ENCODE results near the gene MACF1. TPM values are rescaled to one million over a fixed set of nuclear protein-coding genes. Genes with fewer than 3 reads are reported as not detected.
A peak's percentile ranks its signal among the peaks of the same experiment; 100 is the strongest.
"Not testable (repeated sequence)": the region's sequence is repeated elsewhere in the genome, so short reads cannot be mapped to it uniquely, and the experiment has no call there.

MACF1 gene
- total RNA-seq, 1 experiment from 2014 or later = 265 TPM

- TF ChIP-seq CTCF (conservative IDR thresholded peaks at IDR 0.05; ENCODE audit: low read depth, low read length) = no peak
- H3K27ac ChIP-seq (ENCODE audit: low read depth, low read length, poor library complexity, severe bottlenecking) = no peak overlapping the region
- intact Hi-C loops (cut with micrococcal nuclease; ENCODE audit: unreplicated experiment) = loop anchor here (5.0 kb wide), 1 partner anchor 213 kb away; no protein-coding TSS in a partner anchor
- no peaks in the 10 kb centered on the region for H3K4me1 ChIP-seq (ENCODE audit: insufficient read depth, low read length, poor library complexity, severe bottlenecking)
- BruUV-seq (replicated peaks) = no TSS peak
- H3K36me3 ChIP-seq (ENCODE audit: insufficient read depth, low read length, poor library complexity, severe bottlenecking) = no peaks in the 10 kb centered on the region
- ChIA-PET CTCF (no interaction called here), POLR2A (ENCODE audit: low non-redundant PET) (no interaction called here)
- no peaks in the 10 kb centered on the region for H3K9me3 ChIP-seq (ENCODE audit: low read depth, low read length, poor library complexity, severe bottlenecking)
- H3K4me3 ChIP-seq (ENCODE audit: low read depth, low read length, poor library complexity, severe bottlenecking) = no peak overlapping the region
- no peaks in the 10 kb centered on the region for H3K27me3 ChIP-seq (replicated peaks; ENCODE audit: insufficient read depth, low read depth, low read length, poor library complexity)
- no peak for DNase-seq (ENCODE audit: low spot score)
Observed at GRCh38 chr1:39508857-39509305, 304.4 kb downstream of the MACF1 start.

DNA sequence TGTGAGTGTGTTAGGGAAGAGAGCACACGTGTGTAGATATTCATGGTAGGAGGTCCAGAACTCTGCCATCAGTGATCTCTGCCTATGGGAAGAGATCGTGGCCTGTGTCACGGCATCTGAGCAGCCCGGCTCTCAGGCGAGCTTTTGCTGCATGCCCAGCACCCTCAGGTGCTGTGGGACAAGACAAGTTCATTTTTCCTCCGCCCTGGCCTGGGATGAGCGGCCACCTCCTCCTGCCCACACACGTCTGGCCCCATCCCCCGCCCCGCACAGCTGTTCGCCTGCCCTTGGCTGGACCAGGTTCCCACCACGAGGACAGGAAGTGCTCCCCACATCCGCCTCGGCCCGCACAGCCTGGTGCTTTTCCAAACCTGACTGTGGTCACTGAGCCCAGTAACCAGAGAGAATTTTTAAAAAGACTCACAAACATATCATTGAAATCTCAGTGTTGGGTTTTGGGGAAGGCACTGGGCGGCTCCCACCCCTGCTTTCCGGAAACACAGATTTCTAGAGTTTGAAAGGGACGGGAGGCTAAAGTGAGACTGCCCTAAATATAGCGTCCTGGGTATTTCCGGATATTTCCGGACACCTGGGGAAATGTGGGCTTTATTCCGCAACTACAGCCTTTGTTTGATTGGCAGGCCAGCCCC is 305.0 kb downstream of the MACF1 start:
- ChIA-PET POLR2A (ENCODE audit: low non-redundant PET) (no interaction called here), CTCF (no interaction called here)
- peaks cover under 1% of the 10 kb centered on the region for H3K27me3 ChIP-seq (replicated peaks; ENCODE audit: insufficient read depth, low read depth, low read length, poor library complexity)
- no peak overlapping the region for H3K4me3 ChIP-seq (ENCODE audit: low read depth, low read length, poor library complexity, severe bottlenecking)
- DNase-seq (ENCODE audit: low spot score) = no peak
- no peak overlapping the region for H3K27ac ChIP-seq (ENCODE audit: low read depth, low read length, poor library complexity, severe bottlenecking)
- H3K9me3 ChIP-seq (ENCODE audit: low read depth, low read length, poor library complexity, severe bottlenecking) = no peaks in the 10 kb centered on the region
- no peak for TF ChIP-seq EZH2 (IDR thresholded peaks at IDR 0.05; ENCODE audit: borderline replicate concordance, low read depth, low read length, poor library complexity, severe bottlenecking)
- no peak for TF ChIP-seq CTCF (conservative IDR thresholded peaks at IDR 0.05; ENCODE audit: low read depth, low read length)
- intact Hi-C loops (cut with micrococcal nuclease; ENCODE audit: unreplicated experiment) = loop anchor here (5.0 kb wide), 1 partner anchor 213 kb away; no protein-coding TSS in a partner anchor
- H3K36me3 ChIP-seq (ENCODE audit: insufficient read depth, low read length, poor library complexity, severe bottlenecking) = no peaks in the 10 kb centered on the region
- no TSS peak for BruUV-seq (replicated peaks)
- H3K4me1 ChIP-seq (ENCODE audit: insufficient read depth, low read length, poor library complexity, severe bottlenecking) = no peaks in the 10 kb centered on the region

GRCh38 chr1:39510570-39511186 is 306.2 kb downstream of the MACF1 start:
- POLR2A ChIA-PET (ENCODE audit: low non-redundant PET); H3K27ac ChIP-seq (ENCODE audit: low read depth, low read length, poor library complexity, severe bottlenecking); intact Hi-C loops (cut with micrococcal nuclease; ENCODE audit: unreplicated experiment); H3K4me1 ChIP-seq (ENCODE audit: insufficient read depth, low read length, poor library complexity, severe bottlenecking); H3K27me3 ChIP-seq (replicated peaks; ENCODE audit: insufficient read depth, low read depth, low read length, poor library complexity); CTCF ChIA-PET; H3K4me3 ChIP-seq (ENCODE audit: low read depth, low read length, poor library complexity, severe bottlenecking); H3K9me3 ChIP-seq (ENCODE audit: low read depth, low read length, poor library complexity, severe bottlenecking); DNase-seq (ENCODE audit: low spot score); H3K36me3 ChIP-seq (ENCODE audit: insufficient read depth, low read length, poor library complexity, severe bottlenecking); BruUV-seq (replicated peaks): not testable (repeated sequence)

DNA sequence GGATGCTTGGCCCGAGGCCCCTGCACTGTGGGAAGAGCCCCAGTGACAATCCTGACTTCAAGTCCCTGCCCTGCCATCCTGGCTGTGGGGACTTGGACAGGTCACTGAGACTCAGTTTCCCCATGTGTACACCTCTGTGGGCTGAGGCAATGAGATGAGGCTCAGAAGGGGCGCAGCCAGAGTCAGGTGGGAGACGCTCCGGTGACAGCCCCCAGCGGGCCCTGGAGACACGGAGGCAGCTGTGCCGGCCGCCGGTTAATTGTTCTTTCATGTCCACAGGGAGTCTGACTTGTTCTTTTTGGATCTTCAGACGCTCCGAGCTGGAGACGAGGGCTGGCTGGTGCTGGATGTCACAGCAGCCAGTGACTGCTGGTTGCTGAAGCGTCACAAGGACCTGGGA is 307.0 kb downstream of the MACF1 start:
- H3K27ac ChIP-seq (ENCODE audit: low read depth, low read length, poor library complexity, severe bottlenecking); BruUV-seq (replicated peaks); H3K36me3 ChIP-seq (ENCODE audit: insufficient read depth, low read length, poor library complexity, severe bottlenecking); H3K4me1 ChIP-seq (ENCODE audit: insufficient read depth, low read length, poor library complexity, severe bottlenecking); DNase-seq (ENCODE audit: low spot score); CTCF ChIA-PET; intact Hi-C loops (cut with micrococcal nuclease; ENCODE audit: unreplicated experiment); POLR2A ChIA-PET (ENCODE audit: low non-redundant PET); H3K9me3 ChIP-seq (ENCODE audit: low read depth, low read length, poor library complexity, severe bottlenecking); H3K27me3 ChIP-seq (replicated peaks; ENCODE audit: insufficient read depth, low read depth, low read length, poor library complexity); H3K4me3 ChIP-seq (ENCODE audit: low read depth, low read length, poor library complexity, severe bottlenecking): not testable (repeated sequence)

GRCh38 chr1:39512234-39512847 is 307.8 kb downstream of the MACF1 start:
- intact Hi-C loops (cut with micrococcal nuclease; ENCODE audit: unreplicated experiment); POLR2A ChIA-PET (ENCODE audit: low non-redundant PET); CTCF ChIA-PET; DNase-seq (ENCODE audit: low spot score); H3K4me3 ChIP-seq (ENCODE audit: low read depth, low read length, poor library complexity, severe bottlenecking); BruUV-seq (replicated peaks); H3K9me3 ChIP-seq (ENCODE audit: low read depth, low read length, poor library complexity, severe bottlenecking); H3K4me1 ChIP-seq (ENCODE audit: insufficient read depth, low read length, poor library complexity, severe bottlenecking); H3K36me3 ChIP-seq (ENCODE audit: insufficient read depth, low read length, poor library complexity, severe bottlenecking); H3K27me3 ChIP-seq (replicated peaks; ENCODE audit: insufficient read depth, low read depth, low read length, poor library complexity); H3K27ac ChIP-seq (ENCODE audit: low read depth, low read length, poor library complexity, severe bottlenecking): not testable (repeated sequence)

GRCh38 chr1:39514710-39515124 is 310.2 kb downstream of the MACF1 start:
- BruUV-seq (replicated peaks); H3K36me3 ChIP-seq (ENCODE audit: insufficient read depth, low read length, poor library complexity, severe bottlenecking); H3K9me3 ChIP-seq (ENCODE audit: low read depth, low read length, poor library complexity, severe bottlenecking); POLR2A ChIA-PET (ENCODE audit: low non-redundant PET); H3K4me1 ChIP-seq (ENCODE audit: insufficient read depth, low read length, poor library complexity, severe bottlenecking); CTCF ChIA-PET; intact Hi-C loops (cut with micrococcal nuclease; ENCODE audit: unreplicated experiment); H3K27me3 ChIP-seq (replicated peaks; ENCODE audit: insufficient read depth, low read depth, low read length, poor library complexity); DNase-seq (ENCODE audit: low spot score); H3K27ac ChIP-seq (ENCODE audit: low read depth, low read length, poor library complexity, severe bottlenecking): not testable (repeated sequence)
- H3K4me3 ChIP-seq (ENCODE audit: low read depth, low read length, poor library complexity, severe bottlenecking) = peak overlapping the region; percentile 27

Data from A673 (cell line).